NCI-H748 treated with DMSO at 0.1 percent for 48 hours (cell line): ENCODE results near the gene GGCT.

Experiments
- DNase-seq: peaks from one replicate; lab custom pipeline; 2025; lab: John Stamatoyannopoulos, UW

The GGCT gene

DNA sequence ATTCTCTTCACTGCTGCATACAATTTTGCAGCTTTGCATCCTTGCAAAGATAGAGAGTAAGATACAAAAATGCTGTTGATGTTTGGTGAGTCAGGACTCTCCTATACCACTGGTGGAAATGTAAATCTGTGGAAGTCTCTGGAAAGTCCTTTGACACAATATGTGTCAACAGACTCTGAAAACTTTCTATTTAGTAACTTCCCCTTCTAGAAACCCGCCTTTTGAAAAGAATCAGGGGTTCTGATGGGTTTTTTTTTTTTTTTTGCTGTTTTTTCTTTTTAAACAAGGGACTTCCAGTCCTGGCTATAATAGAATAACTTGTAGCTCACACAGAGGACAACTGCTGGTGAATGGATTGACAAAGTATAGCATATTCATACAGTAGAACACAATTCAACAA is 42.5 kb downstream of the GGCT start:
- DNase-seq: no peak

DNA sequence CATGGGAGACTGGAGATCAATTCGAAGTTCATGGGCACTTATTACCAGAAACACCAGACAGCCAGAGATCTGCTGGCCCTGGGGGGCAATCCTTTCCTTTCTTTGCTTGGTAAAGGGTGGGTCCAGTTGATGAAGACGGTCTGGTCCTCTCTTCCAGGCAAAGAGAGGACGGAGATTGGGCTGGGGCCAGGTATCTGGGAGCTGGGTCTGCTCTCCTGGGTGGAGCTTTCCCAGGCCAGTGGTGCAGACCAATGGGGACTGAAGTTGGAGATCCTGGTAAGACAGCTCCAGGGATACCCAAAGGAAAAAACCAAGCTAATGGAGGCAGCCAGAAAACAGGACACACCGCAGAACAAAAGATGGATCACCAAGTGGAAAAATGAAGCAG is 44.4 kb downstream of the GGCT start:
- DNase-seq: no peak

DNA sequence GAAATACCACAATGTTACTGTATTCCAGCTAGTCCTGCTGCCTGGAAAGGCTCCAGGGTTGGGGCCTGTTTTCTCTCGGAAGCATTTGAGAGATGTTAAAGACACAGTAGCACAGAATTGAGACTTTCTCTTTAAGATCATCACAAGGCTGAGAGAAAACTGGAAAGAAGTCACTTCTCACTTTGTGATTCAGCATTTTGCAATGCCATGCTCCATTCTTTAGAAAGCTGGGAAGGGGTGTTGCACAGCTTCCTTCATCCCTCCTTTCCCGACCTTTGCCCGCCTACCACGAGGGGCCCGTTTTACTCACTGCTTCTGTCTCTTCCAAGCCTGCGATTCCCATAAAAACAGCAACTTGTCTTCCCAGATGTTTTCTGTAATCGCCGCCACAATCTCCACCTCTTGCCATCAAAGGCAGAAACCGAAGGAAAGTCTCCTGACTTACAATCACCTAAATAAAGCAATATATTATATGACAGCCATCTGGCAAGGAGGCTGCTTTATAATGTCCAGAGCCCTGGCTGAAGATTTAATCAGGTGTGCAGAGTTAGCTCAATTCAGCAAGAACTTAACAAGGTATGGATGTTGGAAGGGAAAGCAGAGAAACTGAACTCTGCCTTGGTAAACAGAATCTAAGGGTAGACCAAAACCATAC is 44.9 kb downstream of the GGCT start:
- DNase-seq: no peak

DNA sequence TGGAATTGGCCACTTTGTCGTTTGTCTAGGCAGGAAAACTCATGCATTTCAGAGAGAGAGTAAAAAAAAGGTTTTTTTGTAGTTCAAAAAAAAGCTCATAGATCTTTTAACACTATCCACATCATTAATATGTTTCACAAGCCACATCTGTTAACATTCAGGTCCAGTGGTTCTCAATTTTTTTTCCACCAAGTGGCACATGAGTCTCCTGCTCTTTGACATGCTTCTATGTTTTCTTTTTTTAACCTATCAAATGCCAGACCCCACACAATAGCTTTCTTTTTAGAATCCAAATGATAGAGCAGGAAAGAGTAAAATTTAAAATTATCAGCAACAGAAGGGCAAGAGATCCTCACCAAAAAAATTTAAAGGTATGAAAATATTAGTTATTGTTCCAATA is 46.3 kb downstream of the GGCT start:
- DNase-seq: no peak

DNA sequence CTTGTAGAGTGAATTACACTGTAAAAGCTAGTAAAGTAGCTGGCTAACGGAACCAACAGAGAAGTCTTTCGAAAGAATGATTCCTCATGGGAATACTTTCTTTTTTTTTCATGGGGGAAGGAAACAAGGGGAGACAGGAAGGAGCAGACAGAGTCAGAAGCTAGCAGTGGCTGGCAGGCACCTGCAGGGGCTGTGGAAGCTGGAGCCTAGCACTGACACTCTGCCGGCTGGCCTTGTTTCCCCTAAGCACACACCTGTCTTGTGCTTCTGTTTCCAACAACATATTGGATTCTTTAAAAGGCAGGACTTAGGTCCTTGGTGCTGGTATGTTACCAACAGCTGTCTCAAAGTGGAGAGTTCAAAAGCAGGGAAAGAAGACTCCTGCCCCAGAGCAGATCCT is 50.7 kb downstream of the GGCT start:
- no peak for DNase-seq

DNA sequence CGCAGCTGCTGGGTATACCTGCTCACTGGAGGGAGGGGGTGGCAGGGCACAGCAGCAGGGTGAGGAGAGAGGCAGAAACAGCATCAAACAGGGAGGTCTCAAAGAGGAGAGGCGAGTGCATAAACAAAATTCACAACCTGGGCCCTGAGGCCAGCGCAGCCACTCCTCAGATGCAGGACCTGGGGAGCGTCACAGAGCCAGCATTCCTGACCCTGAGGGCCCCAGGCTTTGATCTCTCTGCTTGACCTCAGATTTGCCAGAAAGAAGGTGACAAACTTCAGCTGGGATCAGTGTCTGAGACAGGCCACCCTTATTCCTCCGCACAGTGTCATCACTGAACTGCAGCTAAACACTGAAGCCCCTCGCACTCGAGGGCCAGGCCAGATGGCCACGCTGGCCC is 51.6 kb downstream of the GGCT start:
- DNase-seq: no peak

DNA sequence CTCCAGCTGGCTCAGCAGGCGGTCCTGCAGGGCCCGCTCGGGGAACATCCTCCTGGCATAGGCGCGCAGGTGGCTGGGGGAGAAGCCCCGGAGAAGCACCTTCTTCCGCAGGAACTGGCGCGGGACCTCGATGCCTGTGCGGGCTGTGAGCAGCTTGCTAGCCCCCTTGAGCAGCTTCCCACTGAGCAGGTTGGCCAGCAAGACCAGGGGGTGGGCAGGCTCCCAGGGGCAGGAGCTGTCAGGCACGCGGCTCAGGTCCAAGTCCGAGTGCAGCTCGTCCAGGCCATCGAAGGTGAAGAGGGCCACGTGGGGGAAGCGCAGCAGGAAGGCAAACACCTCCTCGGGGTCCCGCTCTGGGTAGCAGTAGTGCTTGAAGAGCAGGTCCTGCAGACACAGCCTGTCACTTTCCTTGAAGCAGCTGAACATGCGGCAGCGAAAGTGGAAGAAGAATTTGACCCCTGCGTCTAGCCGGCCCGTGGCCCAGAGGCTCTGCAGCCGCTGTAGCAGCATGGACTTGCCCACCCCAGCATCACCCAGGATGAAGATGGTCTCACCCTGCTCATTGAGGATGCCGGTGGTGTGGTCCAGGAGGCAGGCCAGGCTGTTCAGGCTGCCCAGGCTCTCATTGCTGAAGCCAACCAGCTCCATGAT is 52.2 kb downstream of the GGCT start:
- DNase-seq: no peak

DNA sequence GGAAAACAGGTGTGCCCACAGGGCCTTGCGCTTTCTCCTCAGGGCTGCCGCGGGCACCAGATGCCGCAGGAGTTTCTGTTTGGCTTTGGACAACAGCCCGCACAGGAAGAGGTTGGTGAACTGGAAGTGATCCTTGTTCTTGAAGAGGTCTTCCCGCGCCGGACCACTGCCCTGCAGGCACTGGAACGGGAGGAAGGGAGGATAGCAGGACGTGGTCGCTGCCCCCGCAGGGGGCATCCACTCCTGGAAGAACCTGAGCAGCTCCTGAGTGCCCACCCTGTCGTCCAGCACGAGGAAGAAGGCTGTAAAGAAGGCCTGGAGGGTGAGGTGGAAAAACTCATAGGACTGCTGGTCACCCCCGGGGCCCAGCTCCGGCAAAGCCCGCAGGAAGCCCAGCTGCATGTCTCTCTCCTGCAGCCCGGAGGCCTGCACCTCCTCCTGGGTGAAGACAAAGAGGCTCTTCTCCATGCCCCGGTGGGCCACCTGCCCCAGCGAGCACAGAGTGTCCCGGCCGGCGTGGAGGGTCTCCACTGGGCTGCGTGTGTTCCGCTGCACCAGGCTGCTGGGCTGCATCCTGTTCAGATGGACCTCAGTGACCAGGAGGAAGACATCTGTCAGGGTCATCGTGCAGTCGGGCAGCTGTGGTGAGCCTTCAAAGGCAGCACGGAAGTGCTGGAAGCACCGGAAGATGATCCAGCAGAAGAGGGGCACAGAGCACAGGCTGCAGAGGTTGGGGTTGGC is 52.9 kb downstream of the GGCT start:
- DNase-seq: no peak

DNA sequence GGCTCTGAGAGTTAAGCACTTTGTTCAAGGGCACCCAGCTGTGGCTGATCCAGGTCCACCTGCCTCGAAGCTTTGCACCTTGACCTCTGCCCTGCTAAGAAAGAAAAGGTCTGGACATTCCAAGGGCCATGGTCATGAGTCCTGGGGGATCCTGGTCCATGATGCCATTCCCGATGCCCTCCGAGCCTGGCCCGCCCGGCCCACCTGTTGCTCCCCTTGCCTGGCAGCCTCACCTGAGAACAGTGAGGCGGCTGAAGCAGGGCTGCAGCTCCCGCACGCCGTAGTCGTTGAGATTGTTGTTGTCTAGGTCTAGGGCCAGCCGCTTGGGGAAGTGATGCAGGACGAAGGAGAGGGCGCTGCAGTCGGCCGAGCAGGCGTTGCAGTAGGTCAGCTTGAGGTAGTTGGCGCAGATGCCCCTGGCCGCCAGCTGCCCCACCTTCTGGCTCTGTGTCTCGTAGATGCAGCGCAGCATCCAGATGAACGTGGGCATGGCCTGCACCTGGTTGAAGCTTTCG is 53.6 kb downstream of the GGCT start:
- no peak for DNase-seq

DNA sequence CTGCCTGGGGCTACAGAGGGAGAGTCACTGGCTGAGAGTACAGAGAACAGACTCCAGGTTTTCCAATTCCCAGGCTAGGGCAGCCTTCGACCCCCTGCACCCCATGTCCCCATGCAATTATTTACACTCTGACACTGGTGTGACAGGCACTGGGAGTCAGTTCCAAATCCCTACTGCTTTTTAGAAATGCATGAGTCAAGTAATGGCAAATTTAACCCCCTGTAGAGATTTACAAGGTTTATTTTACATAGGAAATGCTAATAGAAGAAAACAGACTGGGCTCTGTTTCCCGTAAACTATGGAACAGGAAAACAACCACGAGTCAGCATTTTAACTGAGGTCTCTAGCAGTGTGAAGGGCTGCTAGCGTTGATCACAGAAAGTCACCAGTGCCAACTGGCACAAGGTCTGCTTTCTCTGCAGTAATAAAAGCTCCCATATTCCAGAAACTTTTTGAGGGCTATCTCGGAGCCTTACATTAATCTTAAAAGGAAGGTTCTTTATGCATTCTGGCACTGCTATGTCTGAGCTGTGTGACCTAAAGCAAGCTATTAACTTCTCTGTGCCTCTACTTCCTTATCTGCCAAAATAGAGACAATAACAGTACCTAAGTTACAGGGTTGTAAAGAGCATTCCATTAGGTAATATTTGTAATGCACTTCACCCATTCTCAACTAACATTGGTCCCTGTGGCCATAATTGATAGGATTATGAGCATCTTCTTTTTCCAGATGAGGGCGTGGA is 54.2 kb downstream of the GGCT start:
- DNase-seq: no peak

DNA sequence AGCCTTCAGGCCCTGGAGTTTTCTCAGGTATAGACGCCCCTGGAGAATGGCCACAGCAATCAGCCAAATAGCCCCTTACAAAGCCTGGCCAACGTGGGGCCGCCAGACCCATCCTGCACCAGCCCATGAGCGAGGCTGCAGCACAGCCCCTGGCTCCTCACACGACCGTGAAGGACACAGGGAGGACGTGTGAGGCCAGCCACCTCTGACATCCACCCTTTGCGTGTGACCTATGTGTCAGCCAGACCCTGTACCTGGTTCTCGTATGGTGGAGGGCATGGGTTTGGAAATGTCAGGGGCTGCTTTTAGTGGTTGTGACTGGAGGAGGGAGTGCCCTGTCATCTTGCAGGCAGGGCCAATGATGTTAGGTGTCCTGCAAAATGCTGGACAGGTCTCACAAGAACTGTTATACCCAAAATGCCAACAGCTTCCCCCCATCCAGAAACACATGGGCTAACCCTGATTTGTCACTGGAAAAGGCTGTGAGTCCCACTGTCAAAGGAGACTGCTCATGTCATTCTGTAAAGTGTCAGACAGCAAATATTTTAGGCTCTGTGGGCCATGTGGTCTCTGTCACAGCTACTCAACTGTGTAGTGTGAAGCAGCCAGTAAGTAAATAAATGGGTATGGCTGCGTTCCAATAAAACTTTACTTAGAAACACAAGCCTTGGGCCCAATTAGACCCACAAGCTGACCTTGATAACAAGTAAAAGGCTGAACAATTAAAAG is 56.0 kb downstream of the GGCT start:
- no peak for DNase-seq

DNA sequence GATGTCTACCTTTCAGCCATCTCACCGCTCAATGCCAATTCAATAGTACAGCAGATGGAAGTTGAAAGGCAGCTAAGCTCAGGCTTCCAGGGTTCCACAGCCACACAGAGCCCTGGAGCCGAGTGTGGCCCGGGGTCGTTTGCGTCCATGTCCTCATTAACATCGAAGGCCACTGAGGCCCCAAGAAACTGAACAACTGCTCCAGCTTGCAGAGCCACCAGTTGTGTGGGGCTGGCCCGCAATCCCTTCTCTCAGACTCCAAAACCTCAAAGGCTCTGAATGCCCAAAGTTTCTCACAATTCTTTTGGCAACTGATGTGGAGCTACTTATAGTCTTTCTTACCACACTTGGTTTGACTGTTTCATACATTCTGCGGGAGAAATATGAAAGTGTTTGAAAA is 57.2 kb downstream of the GGCT start:
- no peak for DNase-seq
